SK-N-SH treated with all-trans-retinoic acid at 6 μM for 48 hours (cell line): ENCODE measurements around the gene CAVIN2.

Source experiments
- ATAC-seq: fragments of 200-7000 bp; cut with Tn5 transposase; 3 replicates; pipeline ENCODE4 v1.9.1; 2020; ENCODE audit warnings: mild to moderate bottlenecking, moderate library complexity
- ARNTL ChIP-seq: fragments of 450-650 bp; formaldehyde crosslinking; IDR thresholded peaks from 2 replicates; pipeline ENCODE4 v1.5.0; 2020; ENCODE audit warnings: low read depth, mild to moderate bottlenecking, moderate library complexity, borderline replicate concordance
- BACH2 ChIP-seq: fragments of 250-450 bp; sonication (Bioruptor Pico); IDR thresholded peaks from 2 replicates; pipeline ENCODE4 v1.9.0; 2021; ENCODE audit warnings: mild to moderate bottlenecking, borderline replicate concordance
- CREB5 ChIP-seq: fragments of 250-450 bp; sonication (Bioruptor Pico); IDR thresholded peaks from 2 replicates; pipeline ENCODE4 v1.5.1; 2020; ENCODE audit warnings: low read depth, mild to moderate bottlenecking, moderate library complexity
- CSDC2 ChIP-seq: fragments of 250-450 bp; sonication (Bioruptor Pico); IDR thresholded peaks from 2 replicates; pipeline ENCODE4 v1.5.0; 2020; ENCODE audit warnings: mild to moderate bottlenecking, moderate library complexity
- CSRNP3 ChIP-seq: fragments of 250-450 bp; sonication (Bioruptor Pico); IDR thresholded peaks from 2 replicates; pipeline ENCODE4 v1.5.1; 2021; ENCODE audit warnings: mild to moderate bottlenecking, moderate library complexity
- ESRRG ChIP-seq: fragments of 250-450 bp; sonication (Bioruptor Pico); IDR thresholded peaks from 2 replicates; pipeline ENCODE4 v1.6.1; 2021; ENCODE audit warnings: mild to moderate bottlenecking
- GLIS3 ChIP-seq: fragments of 250-450 bp; sonication (Bioruptor Pico); IDR thresholded peaks from 2 replicates; pipeline ENCODE4 v1.5.0; 2020; ENCODE audit warnings: mild to moderate bottlenecking, moderate library complexity
- ISL1 ChIP-seq: fragments of 250-450 bp; sonication (Bioruptor Pico); IDR thresholded peaks from 2 replicates; pipeline ENCODE4 v2.1.2; 2022; ENCODE audit warnings: mild to moderate bottlenecking, moderate library complexity
- PATZ1 ChIP-seq: fragments of 250-450 bp; sonication (Bioruptor Pico); IDR thresholded peaks from 2 replicates; pipeline ENCODE4 v1.8.0; 2020; ENCODE audit warnings: mild to moderate bottlenecking, moderate library complexity, borderline replicate concordance
- PPARA ChIP-seq: fragments of 250-450 bp; sonication (Bioruptor Pico); IDR thresholded peaks from 2 replicates; pipeline ENCODE4 v1.5.0; 2020; ENCODE audit warnings: mild to moderate bottlenecking, borderline replicate concordance
- RARB ChIP-seq: fragments of 250-450 bp; sonication (Bioruptor Pico); IDR thresholded peaks from 2 replicates; pipeline ENCODE4 v1.8.0; 2021; ENCODE audit warnings: mild to moderate bottlenecking, moderate library complexity
- SNAI2 ChIP-seq: fragments of 250-450 bp; sonication (Bioruptor Pico); IDR thresholded peaks from 2 replicates; pipeline ENCODE4 v1.5.0; 2020; ENCODE audit warnings: mild to moderate bottlenecking, moderate library complexity
- TCF4 ChIP-seq: fragments of 250-450 bp; sonication (Bioruptor Pico); IDR thresholded peaks from 2 replicates; pipeline ENCODE4 v1.8.0; 2021; ENCODE audit warnings: mild to moderate bottlenecking, moderate library complexity, borderline replicate concordance
- TOX ChIP-seq: fragments of 250-450 bp; sonication (Bioruptor Pico); IDR thresholded peaks from 2 replicates; pipeline ENCODE4 v1.8.0; 2021; ENCODE audit warnings: mild to moderate bottlenecking, moderate library complexity, borderline replicate concordance
- TSHZ2 ChIP-seq: fragments of 250-450 bp; sonication (Bioruptor Pico); IDR thresholded peaks from 2 replicates; pipeline ENCODE4 v1.5.0; 2020; ENCODE audit warnings: mild to moderate bottlenecking, moderate library complexity
- ZC3H10 ChIP-seq: fragments of 250-450 bp; sonication (Bioruptor Pico); IDR thresholded peaks from 2 replicates; pipeline ENCODE4 v1.5.1; 2021; ENCODE audit warnings: mild to moderate bottlenecking, moderate library complexity
- ZFP3 ChIP-seq: fragments of 250-450 bp; sonication (Bioruptor Pico); IDR thresholded peaks from 2 replicates; pipeline ENCODE4 v1.5.0; 2020; ENCODE audit warnings: mild to moderate bottlenecking, moderate library complexity
- ZFP30 ChIP-seq: fragments of 450-650 bp; formaldehyde crosslinking; IDR thresholded peaks from 2 replicates; pipeline ENCODE4 v1.5.0; 2022; ENCODE audit warnings: mild to moderate bottlenecking, moderate library complexity
- ZNF565 ChIP-seq: fragments of 450-650 bp; formaldehyde crosslinking; conservative IDR thresholded peaks from 2 replicates; pipeline ENCODE4 v1.5.0; 2020; ENCODE audit warnings: low read depth, mild to moderate bottlenecking, moderate library complexity
- ZNF70 ChIP-seq: fragments of 450-650 bp; formaldehyde crosslinking; IDR thresholded peaks from 2 replicates; pipeline ENCODE4 v1.5.0; 2020; ENCODE audit warnings: mild to moderate bottlenecking, moderate library complexity
- ZNF8 ChIP-seq: fragments of 450-650 bp; formaldehyde crosslinking; IDR thresholded peaks from 2 replicates; pipeline ENCODE4 v1.5.0; 2020; ENCODE audit warnings: mild to moderate bottlenecking, moderate library complexity

The CAVIN2 gene

GRCh38 chr2:191846515-191847476, at the start of gene CAVIN2:
Gene CAVIN2, minus strand, starts transcription at chr2:191847088. Its CDS starts 163 bp downstream, at chr2:191846925.
- TF ChIP-seq ZFP3 (CRISPR knock-in tag) = peak; percentile 88
- no peak for TF ChIP-seq PATZ1 (CRISPR knock-in tag)
- peak; percentile 90 for ATAC-seq

GRCh38 chr2:191895743-191896142, 48.9 kb upstream of the CAVIN2 start:
- ATAC-seq = peak; percentile 34; the same call in 2 of the 3 replicates
- TF ChIP-seq CREB5 (no peak), PATZ1 (CRISPR knock-in tag) (no peak), CSDC2 (CRISPR knock-in tag) (no peak), ZC3H10 (CRISPR knock-in tag) (no peak), ZNF8 (CRISPR knock-in tag) (no peak), CSRNP3 (CRISPR knock-in tag) (no peak), GLIS3 (CRISPR knock-in tag) (no peak), BACH2 (CRISPR knock-in tag) (no peak), ZFP30 (CRISPR knock-in tag) (no peak), ZFP3 (CRISPR knock-in tag) (no peak), PPARA (CRISPR knock-in tag) (no peak)

- ATAC-seq = peak; percentile 58
- no peak for TF ChIP-seq PPARA (CRISPR knock-in tag)
- TF ChIP-seq ZFP30 (CRISPR knock-in tag) = no peak
- no peak for TF ChIP-seq TSHZ2 (CRISPR knock-in tag)
- TF ChIP-seq TCF4 (CRISPR knock-in tag) = no peak
- no peak for TF ChIP-seq GLIS3 (CRISPR knock-in tag)
- no peak for TF ChIP-seq CSRNP3 (CRISPR knock-in tag)
- no peak for TF ChIP-seq ISL1 (CRISPR knock-in tag)
- TF ChIP-seq ZNF565 (CRISPR knock-in tag) = no peak
- no peak for TF ChIP-seq BACH2 (CRISPR knock-in tag)
- TF ChIP-seq ESRRG = no peak
- TF ChIP-seq ZNF8 (CRISPR knock-in tag) = no peak
- no peak for TF ChIP-seq ZC3H10 (CRISPR knock-in tag)
- TF ChIP-seq SNAI2 = no peak
- TF ChIP-seq ARNTL (CRISPR knock-in tag) = no peak
- TF ChIP-seq RARB = no peak
- no peak for TF ChIP-seq TOX (CRISPR knock-in tag)
- no peak for TF ChIP-seq CREB5
- no peak for TF ChIP-seq ZNF70 (CRISPR knock-in tag)
These were observed 48.3 kb upstream of the CAVIN2 start for GRCh38 chr2:191895195-191895594.
